Ramos (cell line): ENCODE measurements around the gene UGCG.
"Not testable (repeated sequence)": the region's sequence is repeated elsewhere in the genome, so short reads cannot be mapped to it uniquely, and the experiment has no call there.

ENCODE experiments used
- in situ Hi-C: fragments of 300-500 bp; cut with MboI; formaldehyde crosslinking; loops from one replicate; pipeline ENCODE4 v1.14.3; 2022; ENCODE audit warnings: low sequenced_read_pairs; ENCODE audit not compliant: unreplicated experiment

UGCG gene

DNA sequence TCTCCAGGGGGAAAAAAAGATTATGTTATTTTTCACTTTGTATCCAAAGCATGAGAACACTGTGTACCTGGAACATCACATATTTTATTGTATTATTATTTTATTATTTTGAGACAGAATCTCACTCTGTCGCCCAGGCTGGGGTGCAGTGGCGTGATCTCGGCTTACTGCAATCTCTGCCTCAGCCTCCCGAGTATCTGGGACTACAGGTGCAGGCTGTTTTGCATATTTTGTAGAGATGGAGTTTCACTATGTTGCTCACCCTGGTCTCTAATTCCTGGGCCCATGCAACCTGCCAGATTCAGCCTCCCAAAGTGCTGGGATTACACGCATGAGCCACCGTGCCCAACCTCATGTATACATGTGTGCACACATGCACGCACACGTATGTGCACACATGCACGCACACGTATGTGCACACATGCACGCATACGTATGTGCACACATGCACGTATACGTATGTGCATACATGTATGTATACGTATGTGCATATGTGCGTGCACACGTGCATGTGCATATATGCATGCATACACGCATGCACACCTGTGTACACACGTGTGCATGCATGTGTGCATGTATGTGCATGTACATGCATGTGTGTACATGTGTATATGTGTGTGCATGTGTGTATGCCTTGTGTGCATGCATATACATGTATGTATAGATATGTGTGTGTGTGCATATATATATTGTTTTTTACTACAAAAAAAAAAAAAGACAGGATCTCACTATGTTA lies 9.5 kb upstream of the UGCG start:
- in situ Hi-C loops, result no loop called here

GRCh38 chr9:111890334-111890733 lies 6.3 kb upstream of the UGCG start:
- in situ Hi-C loops, result no loop called here

- in situ Hi-C loops, result not testable (repeated sequence)
Observed at GRCh38 chr9:111890867-111891266, 5.7 kb upstream of the UGCG start.

- in situ Hi-C loops, result no loop called here
Observed at GRCh38 chr9:111891910-111892499, 4.6 kb upstream of the UGCG start.

GRCh38 chr9:111896942-111897600 lies 457 bp downstream of the UGCG start:
- in situ Hi-C loops, result no loop called here

- in situ Hi-C loops, result no loop called here
Observed at GRCh38 chr9:111897601-111898137, 1.1 kb downstream of the UGCG start.

- in situ Hi-C loops, result no loop called here
Observed at GRCh38 chr9:111898331-111899096, 1.9 kb downstream of the UGCG start.

DNA sequence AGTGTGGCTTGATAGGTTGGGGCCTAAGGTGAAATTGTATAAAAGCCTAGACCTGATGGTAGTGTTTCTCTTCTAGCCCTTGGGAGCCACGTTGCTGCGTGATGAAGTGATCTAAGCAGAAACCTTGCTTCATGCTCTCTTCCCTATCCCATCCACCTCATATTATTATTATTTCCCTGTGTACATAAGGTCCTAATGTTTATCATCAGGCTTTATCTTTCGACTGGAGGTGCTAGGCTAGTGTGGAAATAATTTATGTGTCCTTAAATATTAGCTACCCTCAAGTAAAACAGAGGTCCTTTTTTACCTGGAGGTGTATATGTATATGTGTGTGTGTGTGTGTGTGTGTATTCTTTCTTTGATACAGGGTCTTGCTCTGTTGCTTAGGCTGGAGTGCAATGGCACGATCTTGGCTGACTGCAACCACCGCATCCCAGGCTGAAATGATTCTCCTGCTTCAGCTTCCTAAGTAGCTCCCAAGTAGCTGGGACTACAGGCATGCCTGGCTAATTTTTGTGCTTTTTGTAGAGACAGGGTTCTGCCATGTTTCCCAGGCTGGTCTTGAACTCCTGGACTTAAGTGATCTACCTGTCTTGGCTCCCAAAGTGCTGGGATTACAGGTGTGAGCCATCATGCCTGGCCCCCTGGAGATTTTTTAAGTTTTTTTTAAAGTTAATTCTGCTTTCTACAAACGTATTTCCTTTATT lies 3.7 kb downstream of the UGCG start:
- in situ Hi-C loops, result no loop called here

DNA sequence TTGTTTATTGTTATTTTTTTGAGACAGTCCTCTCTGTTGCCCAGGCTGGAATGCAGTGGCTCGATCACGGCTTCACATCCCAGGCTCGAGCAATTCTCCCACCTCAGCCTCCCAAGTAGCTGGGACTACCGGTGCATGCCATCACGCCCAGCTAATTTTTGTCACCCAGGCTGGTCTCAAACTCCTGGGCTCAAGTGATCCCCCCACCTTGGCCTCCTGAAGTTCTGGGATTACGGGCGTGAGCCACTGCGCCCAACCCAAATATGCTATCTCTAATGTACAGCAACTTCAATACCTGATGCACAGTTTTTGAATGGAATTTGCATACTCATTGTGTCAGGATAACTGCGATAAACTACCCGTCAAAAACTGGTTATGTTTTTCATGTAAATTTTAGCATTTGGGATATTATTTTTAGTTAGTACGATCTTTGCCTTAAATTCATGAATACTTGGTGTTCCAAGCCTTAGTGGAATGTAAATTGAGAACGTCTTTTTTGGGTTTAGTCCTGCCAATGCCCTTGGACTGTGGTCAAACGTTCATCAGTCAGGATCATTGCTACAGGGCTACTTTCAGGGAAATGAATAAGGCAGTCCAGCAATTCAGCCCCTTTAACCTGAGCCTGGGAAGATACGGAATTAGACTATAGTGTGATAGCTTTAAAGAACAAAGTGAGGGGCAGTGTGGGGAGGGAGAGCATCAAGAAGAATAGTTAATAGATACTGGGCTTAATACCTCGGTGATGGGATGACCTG lies 4.4 kb downstream of the UGCG start:
- in situ Hi-C loops, result no loop called here

GRCh38 chr9:111902391-111903139 lies 6.0 kb downstream of the UGCG start:
- in situ Hi-C loops, result no loop called here

- in situ Hi-C loops, result not testable (repeated sequence)
Observed at GRCh38 chr9:111903535-111903934, 6.9 kb downstream of the UGCG start.

- in situ Hi-C loops, result no loop called here
Observed at GRCh38 chr9:111904026-111904425, 7.4 kb downstream of the UGCG start.

DNA sequence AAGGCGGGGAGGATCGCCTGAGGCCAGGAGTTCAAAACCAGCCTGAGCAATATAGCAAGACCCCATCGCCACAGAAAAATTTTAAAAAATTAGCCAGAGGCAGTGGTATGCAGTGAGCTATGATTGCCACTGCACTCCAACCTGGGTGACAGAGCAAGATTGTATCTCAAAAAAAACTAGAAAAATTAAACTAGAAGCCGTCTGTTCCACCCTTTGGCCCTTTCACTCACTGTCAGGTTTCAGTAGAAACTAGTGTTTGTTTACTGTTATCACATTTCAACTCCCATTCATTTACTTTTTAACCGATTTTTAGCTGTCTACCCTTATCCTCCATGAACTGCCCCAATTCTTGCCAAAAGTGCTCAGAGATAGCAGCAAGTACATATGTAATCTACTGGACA lies 8.3 kb downstream of the UGCG start:
- in situ Hi-C loops, result no loop called here

GRCh38 chr9:111907147-111907546 lies 10.5 kb downstream of the UGCG start:
- in situ Hi-C loops, result no loop called here

GRCh38 chr9:111909444-111909843 lies 12.8 kb downstream of the UGCG start:
- in situ Hi-C loops, result no loop called here

DNA sequence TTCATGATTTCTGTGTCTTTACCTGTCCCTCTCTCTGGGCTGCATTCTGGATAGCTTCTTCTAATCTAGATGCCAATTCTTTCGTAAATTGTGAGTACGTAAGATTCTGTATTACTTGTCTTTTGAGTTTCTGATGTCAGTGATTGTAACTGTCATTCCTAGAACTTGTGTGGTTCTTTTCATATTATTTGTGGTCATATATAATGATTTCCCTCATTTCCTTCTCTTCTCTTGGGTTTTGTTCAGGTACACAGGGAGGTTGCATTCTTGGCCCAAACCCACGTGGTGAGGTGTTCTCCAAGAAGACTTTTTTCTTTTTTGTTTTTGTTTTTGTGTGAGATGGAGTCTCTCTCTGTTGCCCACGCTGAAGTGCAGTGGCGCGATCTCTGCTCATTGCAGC lies 13.8 kb downstream of the UGCG start:
- in situ Hi-C loops, result no loop called here

GRCh38 chr9:111913159-111913558 lies 16.5 kb downstream of the UGCG start:
- in situ Hi-C loops, result no loop called here

DNA sequence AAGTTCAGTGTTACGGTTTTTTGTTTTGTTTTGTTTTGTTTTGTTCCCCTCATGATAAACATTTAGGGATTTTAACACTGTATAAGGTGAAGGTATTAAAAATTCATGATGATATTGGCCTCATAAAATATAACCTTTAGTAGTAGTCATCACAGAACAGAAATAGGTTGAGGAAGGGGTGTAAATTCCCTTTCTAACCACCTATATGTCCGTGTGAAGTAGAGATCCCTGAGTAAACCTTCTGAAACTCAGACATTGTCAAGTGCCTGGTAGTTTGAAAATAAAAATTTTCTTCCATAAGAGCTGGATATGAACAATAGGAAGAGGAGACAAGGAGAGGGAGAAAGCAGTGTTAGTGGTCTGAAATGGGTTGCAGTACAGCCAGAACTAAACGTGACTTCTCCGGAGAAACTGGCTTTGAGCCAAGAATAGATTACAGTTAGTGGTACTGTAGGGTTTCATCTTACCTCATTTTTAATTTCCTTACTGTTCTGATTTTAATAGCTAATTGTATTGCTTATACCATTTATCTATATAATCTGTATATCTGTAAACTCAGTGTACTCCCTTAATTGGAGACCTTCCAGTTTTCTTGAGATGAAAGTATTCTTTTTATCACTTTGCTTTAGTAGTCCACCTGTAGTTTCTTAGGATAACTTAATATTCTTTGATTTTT lies 18.3 kb downstream of the UGCG start:
- in situ Hi-C loops, result no loop called here
